ENCODE data around the gene LRP10.

- TF ChIP-seq FOXK2 (IDR thresholded peaks at IDR 0.05) (no peak), CTBP1 (IDR thresholded peaks at IDR 0.05; ENCODE audit: borderline replicate concordance) (no peak), HDGF (IDR thresholded peaks at IDR 0.05; ENCODE audit: borderline replicate concordance) (no peak), ELF4 (IDR thresholded peaks at IDR 0.05) (no peak), SP1 (IDR thresholded peaks at IDR 0.05) (no peak), BHLHE40 (IDR thresholded peaks at IDR 0.05; ENCODE audit: borderline replicate concordance) (no peak)
- TF ChIP-seq, protein P1, sequence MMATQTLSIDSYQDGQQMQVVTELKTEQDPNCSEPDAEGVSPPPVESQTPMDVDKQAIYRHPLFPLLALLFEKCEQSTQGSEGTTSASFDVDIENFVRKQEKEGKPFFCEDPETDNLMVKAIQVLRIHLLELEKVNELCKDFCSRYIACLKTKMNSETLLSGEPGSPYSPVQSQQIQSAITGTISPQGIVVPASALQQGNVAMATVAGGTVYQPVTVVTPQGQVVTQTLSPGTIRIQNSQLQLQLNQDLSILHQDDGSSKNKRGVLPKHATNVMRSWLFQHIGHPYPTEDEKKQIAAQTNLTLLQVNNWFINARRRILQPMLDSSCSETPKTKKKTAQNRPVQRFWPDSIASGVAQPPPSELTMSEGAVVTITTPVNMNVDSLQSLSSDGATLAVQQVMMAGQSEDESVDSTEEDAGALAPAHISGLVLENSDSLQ (IDR thresholded peaks at IDR 0.05) = no peak
Observed at GRCh38 chr14:22830443-22831010, 41.0 kb upstream of the LRP10 start.

Data from HEK293T (cell line).